Gastrocnemius medialis (tissue), 4 donors: ENCODE measurements around the gene NADSYN1. TPM values are rescaled to one million over a fixed set of nuclear protein-coding genes. Genes with fewer than 3 reads are reported as not detected.
"Not testable (repeated sequence)": the region's sequence is repeated elsewhere in the genome, so short reads cannot be mapped to it uniquely, and the experiment has no call there.

ENCODE experiments used
- ATAC-seq, 2 donors: fragments of 150-250 bp; one replicate each; pipeline ENCODE4 v1.9.1; 2016
- DNase-seq, 2 donors: peaks; one replicate each; pipeline ENCODE4 v3.0.0-alpha.2; 2019
- H3K27ac ChIP-seq, 4 donors: fragments of 200-600 bp; sonication (generic); 1 replicate in 1 of 4; 2 replicates in 3 of 4; pipeline ENCODE4 v1.5.1; 2016 to 2018; ENCODE audit warnings: mild to moderate bottlenecking in 2 of 4, moderate library complexity in 1 of 4
- H3K27me3 ChIP-seq, 3 donors: fragments of 200-600 bp; sonication (generic) in 2 of 3; 1 replicate in 1 of 3; 2 replicates in 2 of 3; pipeline versions ENCODE4 v1.5.1 to v1.6.0; 2016 to 2019; ENCODE audit warnings: mild to moderate bottlenecking in 1 of 3, moderate library complexity in 1 of 3
- H3K36me3 ChIP-seq, 2 donors: fragments of 200-600 bp; sonication (generic) in 1 of 2; one replicate each; pipeline ENCODE4 v1.5.1; 2017 to 2018
- H3K4me1 ChIP-seq, 2 donors: fragments of 200-600 bp; sonication (generic) in 1 of 2; one replicate each; pipeline ENCODE4 v1.5.1; 2016 to 2017; ENCODE audit warnings: mild to moderate bottlenecking in 2 of 2
- H3K4me3 ChIP-seq, 4 donors: fragments of 200-600 bp; sonication (generic) in 3 of 4; 1 replicate in 1 of 4; 2 replicates in 3 of 4; pipeline ENCODE4 v1.5.1; 2016 to 2019; ENCODE audit warnings: mild to moderate bottlenecking in 2 of 4
- H3K9me3 ChIP-seq, 3 donors: fragments of 200-600 bp; sonication (generic) in 2 of 3; 1 replicate in 1 of 3; 2 replicates in 2 of 3; pipeline ENCODE4 v1.5.1; 2016 to 2019
- CTCF ChIP-seq, 5 experiments: fragments of 450-650 bp in 3 of 5; fragments of 200-600 bp in 2 of 5; sonication (generic) in 2 of 5; IDR thresholded peaks in 4 of 5; conservative IDR thresholded peaks in 1 of 5; 1 replicate in 4 of 5; 2 replicates in 1 of 5; pipeline ENCODE4 v1.5.1; 2016 to 2019; ENCODE audit warnings: antibody characterized with exemption in 5 of 5, mild to moderate bottlenecking in 3 of 5, moderate library complexity in 3 of 5
- POLR2A ChIP-seq, 2 donors: fragments of 450-650 bp; IDR thresholded peaks; one replicate each; pipeline ENCODE4 v1.6.1; 2017; ENCODE audit warnings: antibody characterized with exemption in 2 of 2, mild to moderate bottlenecking in 2 of 2, moderate library complexity in 2 of 2
- in situ Hi-C, 4 donors: fragments of 200-750 bp; cut with MboI; loops; one replicate each; pipeline versions ENCODE4 v1.15.0 to v1.8.0; 2017; ENCODE audit warnings: low sequenced_read_pairs in 4 of 4
- intact Hi-C: fragments of 100-400 bp; cut with DNase I; formaldehyde crosslinking; loops from one replicate; pipeline ENCODE4 v1.15.1; 2023; ENCODE audit warnings: low total_unique reads
- total RNA-seq, 4 donors: library from RNA; depleted of rRNA; stranded (reverse); fragments of >200 nt; gene quantifications; one replicate each; pipeline versions ENCODE4 v1.1.0 to v1.2.3, GENCODE V29; 2016

NADSYN1 gene
- total RNA-seq, 4 donors from 2014 or later, result 10.5 to 27.1 (median 16.0) TPM

GRCh38 chr11:71525188-71525937 is 72.4 kb downstream of the NADSYN1 start:
- H3K4me1 ChIP-seq, result no peaks in the 10 kb centered on the region
- H3K36me3 ChIP-seq, result no peaks in the 10 kb centered on the region
- no peak for DNase-seq
- no peaks in the 10 kb centered on the region for H3K27me3 ChIP-seq
- H3K27ac ChIP-seq, result no peak overlapping the region
- in situ Hi-C loops, result no loop called here
- no peak for ATAC-seq
- TF ChIP-seq CTCF (IDR thresholded peaks at IDR 0.05 in 4 of 5, conservative IDR thresholded peaks at IDR 0.05 in 1 of 5) (no peak), POLR2A (IDR thresholded peaks at IDR 0.05) (no peak)
- no peak overlapping the region for H3K4me3 ChIP-seq
- H3K9me3 ChIP-seq, result no peaks in the 10 kb centered on the region
- intact Hi-C loops, result no loop called here

GRCh38 chr11:71525938-71526495 is 73.0 kb downstream of the NADSYN1 start:
- intact Hi-C loops, result no loop called here
- in situ Hi-C loops, result no loop called here
- Histone ChIP-seq H3K27me3 (no peaks in the 10 kb centered on the region), H3K4me3 (no peak overlapping the region), H3K4me1 (no peaks in the 10 kb centered on the region), H3K9me3 (no peaks in the 10 kb centered on the region), H3K27ac (no peak overlapping the region), H3K36me3 (no peaks in the 10 kb centered on the region)
- TF ChIP-seq POLR2A (IDR thresholded peaks at IDR 0.05), result no peak
- no peak for TF ChIP-seq CTCF (IDR thresholded peaks at IDR 0.05 in 4 of 5, conservative IDR thresholded peaks at IDR 0.05 in 1 of 5)
- no peak for ATAC-seq
- DNase-seq, result no peak

GRCh38 chr11:71526796-71527575 is 74.0 kb downstream of the NADSYN1 start, which contains the start of gene KRTAP5-7:
KRTAP5-7 (plus strand) TSS chr11:71527267; CDS start chr11:71527301, 34 bp downstream.
- H3K4me1 ChIP-seq, in situ Hi-C loops, H3K27me3 ChIP-seq, H3K27ac ChIP-seq, H3K9me3 ChIP-seq, intact Hi-C loops, H3K36me3 ChIP-seq, ATAC-seq, DNase-seq, H3K4me3 ChIP-seq: not testable (repeated sequence)

DNA sequence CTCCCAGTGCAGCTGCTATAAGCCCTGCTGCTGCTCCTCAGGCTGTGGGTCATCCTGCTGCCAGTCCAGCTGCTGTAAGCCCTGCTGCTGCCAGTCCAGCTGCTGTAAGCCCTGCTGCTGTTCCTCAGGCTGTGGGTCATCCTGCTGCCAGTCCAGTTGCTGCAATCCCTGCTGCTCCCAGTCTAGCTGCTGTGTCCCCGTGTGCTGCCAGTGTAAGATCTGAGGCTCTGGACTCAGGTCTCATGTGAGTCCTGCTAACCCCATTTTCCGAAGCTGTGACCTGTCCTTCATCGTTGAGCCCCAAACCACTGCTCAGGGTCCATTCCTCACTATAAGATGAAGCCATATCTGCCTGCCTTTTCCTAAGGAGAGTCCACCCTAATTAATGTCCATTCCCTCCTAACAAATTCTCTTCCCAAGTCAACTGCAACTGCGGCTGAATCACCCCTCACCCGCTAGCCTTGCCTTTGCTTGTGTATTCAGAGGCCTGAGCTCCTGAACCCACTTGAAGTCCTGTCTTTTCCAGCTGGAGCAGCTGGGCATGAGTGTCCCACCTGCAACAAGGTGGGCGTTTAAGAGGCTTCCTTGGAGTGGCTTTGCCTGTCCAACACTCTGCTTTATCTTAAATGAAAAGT is 74.7 kb downstream of the NADSYN1 start:
- in situ Hi-C loops (no loop called here), intact Hi-C loops (no loop called here)
- TF ChIP-seq CTCF (IDR thresholded peaks at IDR 0.05 in 4 of 5, conservative IDR thresholded peaks at IDR 0.05 in 1 of 5), result no peak
- TF ChIP-seq POLR2A (IDR thresholded peaks at IDR 0.05), result no peak
- Histone ChIP-seq H3K9me3 (no peaks in the 10 kb centered on the region), H3K27ac (no peak overlapping the region), H3K4me1 (no peaks in the 10 kb centered on the region), H3K27me3 (no peaks in the 10 kb centered on the region), H3K36me3 (no peaks in the 10 kb centered on the region), H3K4me3 (no peak overlapping the region)
- no peak for DNase-seq
- ATAC-seq, result no peak

DNA sequence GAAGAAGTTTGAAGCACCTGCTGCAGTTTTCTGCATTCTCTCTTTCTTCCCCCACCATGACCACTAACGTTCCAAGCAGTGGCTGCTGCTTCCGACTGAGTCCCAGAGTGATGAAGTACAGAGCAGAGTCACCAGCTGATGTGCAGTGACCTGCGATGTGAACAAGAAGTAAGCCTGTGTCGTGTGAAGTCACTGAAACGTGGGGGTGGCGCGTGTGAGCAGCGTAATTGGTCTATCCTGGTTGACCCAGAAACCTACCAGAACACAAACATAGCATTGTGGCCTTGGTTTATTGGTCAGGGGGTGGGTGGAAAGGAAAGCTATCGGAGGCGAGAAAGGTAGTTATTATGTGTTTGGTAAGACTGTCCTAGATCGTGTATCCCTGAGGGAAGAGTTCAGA is 77.6 kb downstream of the NADSYN1 start:
- ATAC-seq (no peak), DNase-seq (no peak)
- Histone ChIP-seq H3K36me3 (no peaks in the 10 kb centered on the region), H3K27me3 (no peaks in the 10 kb centered on the region), H3K4me1 (no peaks in the 10 kb centered on the region), H3K4me3 (no peak overlapping the region), H3K27ac (no peak overlapping the region), H3K9me3 (no peaks in the 10 kb centered on the region)
- intact Hi-C loops (no loop called here), in situ Hi-C loops (no loop called here)
- TF ChIP-seq CTCF (IDR thresholded peaks at IDR 0.05 in 4 of 5, conservative IDR thresholded peaks at IDR 0.05 in 1 of 5), result no peak
- TF ChIP-seq POLR2A (IDR thresholded peaks at IDR 0.05), result no peak
